HG02870 (cell line): Measurements from ENCODE around the gene TMEM117.

ENCODE experiments used
- ATAC-seq: cut with Tn5 transposase; IDR thresholded peaks from one replicate; pipeline ENCODE4 v1.9.1; 2021; ENCODE audit warnings: mild to moderate bottlenecking, moderate library complexity; ENCODE audit not compliant: unreplicated experiment

The TMEM117 gene

DNA sequence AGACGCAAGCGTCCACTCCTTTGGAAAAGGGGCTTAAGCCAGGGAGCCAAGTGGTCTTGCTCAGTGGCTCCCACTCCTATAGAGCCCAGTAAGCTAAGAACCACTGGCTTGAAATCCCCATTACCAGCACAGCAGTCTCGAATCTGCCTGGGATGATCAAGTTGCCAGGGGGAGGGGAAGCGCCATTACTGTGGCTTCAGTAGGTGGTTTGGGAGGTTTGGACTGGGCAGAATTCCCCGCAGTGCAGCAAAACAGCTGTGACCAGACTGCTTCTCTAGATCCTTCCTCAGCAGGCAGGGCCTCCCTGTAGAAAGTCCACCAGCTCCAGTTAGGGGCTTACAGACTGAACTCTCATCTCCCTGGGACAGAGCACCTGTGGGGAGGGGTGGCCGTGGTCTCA lies 115.4 kb downstream of the TMEM117 start:
- no peak for ATAC-seq

DNA sequence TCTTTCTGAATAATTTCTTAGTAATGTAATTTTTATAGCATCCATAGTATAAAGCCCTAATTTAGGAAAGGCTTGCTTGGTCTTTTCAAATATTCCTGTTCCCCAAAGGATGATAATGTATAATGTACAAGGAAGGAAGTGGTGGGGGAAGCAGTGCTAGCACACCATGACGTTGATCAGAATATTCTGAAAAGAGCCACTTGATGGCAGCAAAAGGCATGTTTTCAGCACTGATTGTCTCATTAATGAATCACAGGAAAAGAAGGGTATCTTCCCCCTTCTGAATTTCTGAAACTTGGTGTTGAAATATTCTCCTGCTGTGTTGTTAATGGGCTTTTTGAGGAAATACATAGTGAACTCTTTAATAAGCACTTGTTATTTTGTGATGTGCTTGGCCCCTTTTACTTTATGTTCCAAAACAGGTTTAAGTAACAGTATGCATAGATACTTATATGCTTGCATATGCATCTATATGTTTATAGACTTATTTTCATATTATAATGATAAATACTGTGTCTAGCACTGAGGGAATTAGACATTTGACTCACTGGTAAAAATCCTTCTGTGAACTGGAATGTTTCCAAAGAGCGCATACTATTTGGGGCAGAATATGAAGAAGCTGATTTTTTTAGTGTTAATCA lies 122.0 kb downstream of the TMEM117 start:
- peak; percentile 90 for ATAC-seq

DNA sequence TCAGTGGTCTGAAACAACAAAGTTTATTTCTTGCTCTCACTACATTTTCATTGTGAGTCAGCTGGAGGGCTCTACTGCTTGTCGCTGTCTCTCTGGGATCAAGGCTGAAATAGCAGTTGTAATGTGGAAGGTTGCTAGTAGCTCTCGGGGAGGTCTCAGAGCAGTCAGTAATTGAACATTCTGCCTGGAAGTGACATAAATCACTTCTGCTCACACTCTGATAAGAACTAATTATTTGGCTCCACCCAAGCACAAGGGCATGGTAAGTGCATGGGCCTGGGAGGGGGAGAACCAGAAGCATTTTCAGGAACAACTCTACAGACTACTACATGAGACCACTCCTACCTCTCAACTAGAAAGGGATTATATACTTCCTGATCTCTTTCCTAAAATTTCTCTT lies 128.2 kb downstream of the TMEM117 start:
- ATAC-seq, result no peak

DNA sequence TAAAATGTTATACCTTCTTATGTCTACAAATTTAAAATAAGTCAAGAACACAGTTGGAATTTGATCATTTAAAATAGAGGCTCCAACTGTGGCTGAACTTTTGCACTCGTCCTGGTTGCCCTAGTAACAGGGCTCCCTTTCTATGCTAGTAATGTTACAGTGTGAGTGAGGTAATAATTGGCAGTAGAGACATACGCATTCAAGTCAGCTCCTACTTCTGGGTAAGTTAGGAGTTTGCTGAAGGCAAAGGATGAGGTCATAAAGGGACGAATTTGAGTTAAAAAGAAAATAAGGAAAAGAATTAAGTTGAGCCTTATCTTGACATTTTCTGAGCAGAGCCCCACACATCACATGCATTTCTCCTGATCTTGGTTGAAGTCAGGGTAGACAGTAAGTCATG lies 129.1 kb downstream of the TMEM117 start:
- no peak for ATAC-seq

DNA sequence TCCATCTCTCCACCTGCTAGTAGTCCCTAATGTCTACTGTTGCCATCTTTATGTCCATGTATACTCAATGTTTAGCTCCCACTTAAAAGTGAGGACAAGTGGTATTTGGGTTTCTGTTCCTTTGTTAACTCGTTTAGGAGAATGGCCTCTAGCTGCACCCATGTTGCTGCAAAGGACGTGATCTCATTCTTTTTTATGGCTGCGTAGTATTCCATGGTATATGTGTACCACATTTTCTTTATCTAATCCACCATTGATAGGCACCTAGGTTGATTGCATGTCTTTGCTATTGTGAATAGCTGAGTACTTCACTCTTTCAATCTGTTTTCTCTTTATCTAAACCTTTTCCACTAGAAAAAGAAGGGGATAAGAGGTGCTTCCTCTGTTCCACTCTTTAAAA lies 130.0 kb downstream of the TMEM117 start:
- ATAC-seq, result no peak

DNA sequence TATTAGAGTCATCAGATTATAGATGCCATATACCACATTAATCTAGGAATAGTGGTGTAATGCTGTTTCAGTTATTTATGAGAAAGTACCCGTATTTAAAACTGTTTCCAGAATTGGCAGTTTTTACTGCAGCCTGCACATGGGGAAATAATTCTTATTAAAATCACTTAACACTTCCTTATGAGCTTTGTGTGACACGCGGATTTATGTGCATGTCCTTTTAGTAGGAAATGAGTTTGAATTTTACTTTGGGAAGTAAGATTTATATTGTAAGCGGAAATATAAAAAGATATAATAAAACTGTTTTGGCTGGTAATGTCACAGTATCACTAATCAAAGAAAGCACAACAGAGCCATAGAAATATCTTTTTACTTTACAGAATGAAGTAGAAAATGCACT lies 132.9 kb downstream of the TMEM117 start:
- no peak for ATAC-seq

DNA sequence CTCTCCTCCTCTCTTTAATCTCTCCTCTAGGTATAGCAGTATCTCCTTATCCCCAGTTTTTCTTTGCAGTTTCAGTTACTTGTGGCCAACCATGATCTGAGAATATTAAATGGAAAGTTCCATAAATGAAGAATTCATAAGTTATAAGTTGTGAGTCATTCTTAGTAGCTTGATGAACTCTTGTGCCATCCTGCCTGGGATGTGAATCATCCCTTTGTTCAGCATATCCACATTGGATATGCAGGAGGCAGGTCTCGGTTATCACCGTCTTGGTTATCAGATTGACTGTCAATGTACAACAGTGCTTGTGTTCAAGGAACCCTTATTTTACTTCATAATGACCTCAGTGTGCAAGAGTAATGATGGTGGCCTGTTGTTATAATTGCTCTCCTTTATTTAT lies 134.0 kb downstream of the TMEM117 start:
- ATAC-seq, result no peak

DNA sequence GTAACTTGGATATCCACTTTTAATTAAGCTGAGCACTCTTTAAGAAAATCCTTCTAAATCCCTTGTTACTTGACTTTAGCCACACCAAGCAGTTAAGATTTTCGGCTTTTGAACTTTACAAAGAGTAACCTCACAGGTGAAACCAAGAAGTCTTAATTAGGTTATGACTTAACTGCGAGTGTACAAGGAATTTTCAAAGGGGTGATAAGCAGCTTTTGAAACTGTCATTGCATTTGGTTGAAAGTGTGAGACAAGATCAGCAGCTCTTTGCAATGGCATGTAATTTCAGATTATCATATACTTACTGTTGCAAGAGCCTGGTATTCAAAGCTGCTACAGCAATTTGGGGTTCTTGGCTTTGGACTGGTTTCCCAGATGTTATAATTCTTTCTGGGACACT lies 137.5 kb downstream of the TMEM117 start:
- no peak for ATAC-seq

DNA sequence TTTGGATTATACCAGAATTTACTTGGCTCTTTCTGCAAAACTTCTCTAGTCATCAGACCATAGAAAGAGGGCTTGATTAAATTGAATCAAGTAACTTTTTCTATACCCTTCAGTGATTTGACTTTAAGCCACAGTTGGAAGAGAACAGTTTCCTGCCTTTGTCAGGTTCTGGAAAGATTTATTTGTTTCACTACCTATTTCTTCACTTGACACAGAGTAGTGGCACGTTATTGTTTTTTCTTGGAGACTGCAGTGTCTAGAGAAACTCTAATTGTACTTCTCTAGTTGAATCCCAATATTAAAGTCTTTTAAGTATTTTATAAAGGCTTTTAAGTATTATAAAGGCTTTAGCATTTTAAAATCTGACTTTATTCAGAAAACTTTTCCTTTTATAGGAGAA lies 138.1 kb downstream of the TMEM117 start:
- ATAC-seq, result no peak

DNA sequence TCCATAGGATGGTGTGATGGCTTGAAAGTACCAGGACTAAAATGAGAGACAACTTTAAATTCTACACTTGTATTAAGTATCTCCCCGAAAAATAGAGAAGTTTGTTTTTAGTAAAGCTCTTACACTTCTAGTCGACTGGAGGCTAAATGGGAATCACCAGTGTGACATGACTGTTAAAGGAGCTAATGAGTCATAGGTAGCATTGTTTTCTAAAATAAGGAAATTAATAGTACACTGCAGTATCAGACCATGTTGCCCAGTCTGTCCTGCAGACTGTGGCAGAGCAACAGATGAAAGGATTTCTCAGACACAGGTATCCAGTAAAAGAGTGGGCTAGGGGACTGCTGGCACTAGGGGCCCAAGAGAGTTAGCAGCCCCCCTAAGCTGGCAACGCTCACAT lies 140.1 kb downstream of the TMEM117 start:
- no peak for ATAC-seq

DNA sequence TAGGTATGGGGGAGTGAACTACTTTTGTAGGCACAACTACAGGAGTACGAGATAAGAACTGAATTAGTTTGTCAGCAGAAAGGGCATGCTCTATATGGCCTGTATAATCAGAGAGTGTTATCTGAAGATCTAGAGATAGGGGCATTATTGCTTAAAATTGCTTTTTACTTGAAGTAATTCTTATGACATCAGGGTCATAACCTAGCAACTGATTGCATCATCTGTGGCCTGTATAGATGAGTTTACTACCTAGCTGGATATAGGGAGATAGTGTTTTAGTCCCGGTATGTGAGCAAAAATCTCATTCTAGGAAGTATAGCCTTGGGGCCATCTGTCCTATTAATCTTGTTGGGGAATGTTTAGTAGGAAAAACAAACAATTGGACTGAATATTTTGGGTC lies 142.7 kb downstream of the TMEM117 start:
- no peak for ATAC-seq

DNA sequence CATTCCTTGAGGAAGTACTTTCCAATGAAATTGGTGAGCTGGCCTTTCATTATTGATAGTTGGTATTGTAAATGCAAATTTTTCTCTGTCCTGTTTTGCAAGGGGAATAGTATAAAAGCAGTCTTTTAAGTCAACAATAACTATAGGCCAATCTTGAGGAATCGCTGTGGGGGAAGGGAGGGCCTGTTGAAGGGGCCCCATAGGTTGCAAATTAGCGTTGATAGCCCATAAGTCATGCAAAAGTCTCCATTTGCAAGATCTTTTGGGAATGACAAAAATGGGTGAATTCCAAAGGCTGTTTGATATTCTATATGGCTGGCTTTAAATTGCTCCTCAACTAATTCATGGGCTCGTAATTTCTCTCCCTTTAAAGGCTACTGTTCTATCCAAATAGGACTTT lies 143.6 kb downstream of the TMEM117 start:
- ATAC-seq, result no peak

DNA sequence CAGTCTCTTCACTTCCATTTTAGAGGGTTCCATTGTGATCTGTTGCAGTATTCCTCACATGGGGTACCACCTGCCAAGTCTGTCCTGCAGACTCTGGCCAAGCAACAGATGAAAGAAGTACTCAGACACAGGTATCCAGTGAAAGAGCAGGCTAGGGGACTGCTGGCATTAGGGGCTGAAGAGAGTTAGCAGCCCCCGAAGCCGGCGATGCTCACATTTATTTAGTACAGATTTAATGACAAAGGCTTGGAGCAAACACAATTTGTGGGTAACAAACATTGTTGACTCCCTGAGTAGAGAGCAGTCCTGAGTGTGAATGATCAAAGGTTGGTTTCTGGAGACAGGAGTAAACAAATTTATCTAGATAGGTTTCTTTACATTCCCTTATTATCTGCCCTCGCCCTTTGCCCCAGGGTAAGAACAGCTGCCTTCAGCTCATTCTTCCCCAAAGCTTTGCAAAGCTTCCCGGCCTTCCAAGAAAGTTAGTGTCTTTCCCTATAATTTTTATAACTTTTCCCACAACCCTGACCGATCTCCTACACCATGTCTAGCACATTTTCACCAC lies 144.8 kb downstream of the TMEM117 start:
- no peak for ATAC-seq

DNA sequence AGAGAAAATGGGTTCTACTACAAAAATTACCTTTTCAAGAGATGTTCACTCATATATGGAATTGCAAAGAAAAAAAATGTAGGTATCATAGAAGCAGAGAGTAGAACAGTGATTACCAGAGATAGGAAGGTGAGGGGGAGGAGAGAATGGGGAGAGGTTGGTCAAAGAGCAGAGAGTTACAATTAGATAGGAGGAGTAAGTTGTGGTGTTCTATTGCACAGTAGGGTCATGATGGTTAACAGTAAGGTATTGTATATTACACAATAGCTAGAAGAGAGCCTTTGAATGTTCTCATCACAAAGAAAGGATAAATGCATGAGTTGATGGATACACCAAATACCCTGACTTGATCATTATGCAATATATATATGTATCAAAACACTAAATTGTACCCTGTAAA lies 145.8 kb downstream of the TMEM117 start:
- no peak for ATAC-seq

DNA sequence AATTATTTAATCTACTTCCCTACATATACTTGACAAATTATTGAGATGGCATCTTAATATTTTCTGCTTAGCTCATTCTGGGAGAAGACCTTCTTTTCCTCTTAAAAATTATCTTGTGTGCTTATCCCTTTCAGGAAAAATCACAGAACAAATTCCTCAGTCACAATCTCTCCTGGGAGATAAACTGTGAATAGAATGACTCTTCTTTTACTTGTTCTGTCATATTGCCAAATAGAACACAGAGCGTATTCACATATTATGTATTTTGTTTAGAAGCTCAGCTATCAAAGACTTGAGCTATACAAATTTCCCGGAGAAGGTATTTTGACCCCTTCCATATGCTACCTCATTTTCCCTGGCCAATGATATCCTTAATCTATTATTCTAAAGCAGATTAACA lies 146.7 kb downstream of the TMEM117 start:
- ATAC-seq, result no peak

DNA sequence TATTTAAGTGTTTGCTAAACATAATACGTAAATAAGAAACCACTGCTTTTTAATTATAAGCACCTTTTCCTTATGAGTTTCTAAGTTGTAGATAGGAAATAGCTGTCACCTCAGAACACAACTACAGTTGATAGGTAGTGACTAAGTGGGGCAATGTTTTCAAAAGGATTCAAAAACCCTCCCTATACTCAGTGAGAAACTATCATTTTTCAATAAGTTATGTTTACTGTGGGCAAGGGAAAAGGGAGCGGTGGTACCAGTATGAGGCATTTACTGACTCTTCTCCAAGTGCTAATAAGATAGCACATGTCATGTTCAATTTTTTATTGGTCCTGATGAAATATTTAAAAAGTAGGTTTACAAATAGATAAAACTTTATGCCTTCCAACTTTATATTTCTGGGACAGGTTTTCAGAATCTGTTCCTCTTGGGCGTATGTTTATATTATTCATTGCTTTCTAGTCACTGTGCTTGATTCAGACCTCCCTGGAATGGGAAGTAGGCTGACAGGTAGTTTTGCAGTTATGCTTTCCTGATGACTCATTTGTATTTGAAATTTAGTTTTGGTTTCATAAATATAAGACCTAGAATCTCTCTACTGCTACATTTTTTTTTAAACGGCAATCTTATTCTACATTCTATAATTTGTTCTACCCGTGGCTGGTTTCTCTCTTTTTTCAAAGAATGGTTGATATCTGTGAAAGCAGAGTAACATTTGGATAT lies 153.1 kb downstream of the TMEM117 start:
- ATAC-seq, result peak; percentile 94

DNA sequence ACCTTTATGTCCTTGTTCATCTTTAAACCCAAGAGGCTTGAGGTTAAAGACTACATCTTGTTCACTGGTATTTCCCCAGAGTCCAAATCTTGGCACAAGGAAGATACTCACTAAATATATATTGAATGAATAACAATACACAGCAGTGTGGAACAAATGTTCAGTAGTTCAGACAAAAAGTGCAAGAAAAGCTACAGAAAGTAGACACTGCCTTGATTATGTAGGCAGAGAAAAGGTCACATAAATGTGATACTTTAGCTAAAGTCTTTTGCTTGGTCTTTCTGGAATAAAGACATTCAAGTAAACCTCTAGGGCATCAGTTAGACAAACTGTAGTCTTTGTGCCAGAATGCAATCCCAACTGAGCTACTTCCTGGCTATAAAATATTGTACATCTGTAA lies 157.0 kb downstream of the TMEM117 start:
- no peak for ATAC-seq

DNA sequence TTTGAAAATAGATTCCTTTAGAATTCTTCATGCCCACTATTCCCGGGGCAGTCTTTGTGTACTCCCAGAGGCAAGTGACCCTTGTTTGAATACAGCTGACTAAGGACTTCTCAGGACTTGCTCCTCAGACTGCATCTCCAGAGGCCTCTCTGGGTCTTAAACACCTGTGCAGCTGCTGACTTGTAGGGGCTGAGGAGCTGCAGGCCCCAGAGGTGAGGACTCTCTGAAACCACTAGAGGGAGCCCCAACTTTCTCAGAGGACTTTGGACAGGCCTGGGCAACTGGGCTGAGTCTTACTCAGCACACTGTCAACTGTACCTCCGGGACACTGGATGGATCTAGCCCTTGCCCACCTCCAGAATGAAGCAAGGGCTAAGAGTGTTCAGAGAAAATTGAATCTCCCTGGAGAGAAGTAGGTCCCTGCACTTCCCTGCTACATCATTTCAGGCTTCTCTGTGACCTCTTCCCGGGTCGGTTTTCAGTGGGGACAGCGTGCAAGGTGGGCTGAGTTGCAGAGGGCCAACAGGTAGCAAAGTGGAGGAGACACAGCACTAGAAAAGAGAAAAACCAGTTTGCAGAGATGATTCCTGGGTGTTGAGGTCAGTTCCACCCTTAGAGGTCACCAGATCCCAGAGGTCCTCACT lies 164.6 kb downstream of the TMEM117 start:
- peak; percentile 96 for ATAC-seq

DNA sequence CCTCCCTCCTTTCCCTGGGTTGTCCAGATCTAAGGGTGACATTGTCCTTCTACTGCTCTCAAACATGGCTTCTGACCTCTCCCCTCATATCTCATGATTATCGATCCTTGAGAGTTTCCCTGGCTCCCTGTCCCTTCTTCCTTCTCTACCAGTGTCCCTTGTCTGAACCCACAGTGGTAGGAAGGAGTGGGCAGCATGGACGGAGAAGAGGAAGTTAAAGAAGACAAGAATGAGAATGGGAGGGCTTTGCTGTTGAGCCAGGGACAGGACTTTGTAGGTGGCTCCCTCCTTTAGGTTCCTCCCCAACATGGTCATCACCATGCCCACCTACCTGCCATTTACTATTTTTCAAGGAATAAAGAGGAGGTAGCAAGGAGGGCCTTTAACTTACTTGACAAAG lies 166.7 kb downstream of the TMEM117 start:
- no peak for ATAC-seq

DNA sequence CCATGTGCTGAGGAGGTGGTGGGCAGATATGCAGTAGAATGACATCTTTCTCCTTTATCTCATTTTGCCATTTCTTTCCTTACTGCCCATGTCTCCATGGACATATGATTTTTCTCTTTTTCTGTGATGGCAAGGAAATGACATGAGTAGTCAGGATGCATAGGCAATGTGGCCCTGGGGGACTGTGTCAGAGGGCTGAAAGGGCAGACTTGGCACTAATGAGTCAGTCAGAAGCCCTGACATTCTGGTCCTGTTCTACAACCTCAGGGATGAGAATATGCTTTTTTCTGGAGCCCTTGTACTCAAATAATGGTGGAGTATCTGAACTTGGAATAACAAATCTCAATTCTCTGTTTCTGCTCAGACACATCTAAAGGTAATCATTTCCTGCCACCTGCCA lies 167.8 kb downstream of the TMEM117 start:
- ATAC-seq, result no peak

DNA sequence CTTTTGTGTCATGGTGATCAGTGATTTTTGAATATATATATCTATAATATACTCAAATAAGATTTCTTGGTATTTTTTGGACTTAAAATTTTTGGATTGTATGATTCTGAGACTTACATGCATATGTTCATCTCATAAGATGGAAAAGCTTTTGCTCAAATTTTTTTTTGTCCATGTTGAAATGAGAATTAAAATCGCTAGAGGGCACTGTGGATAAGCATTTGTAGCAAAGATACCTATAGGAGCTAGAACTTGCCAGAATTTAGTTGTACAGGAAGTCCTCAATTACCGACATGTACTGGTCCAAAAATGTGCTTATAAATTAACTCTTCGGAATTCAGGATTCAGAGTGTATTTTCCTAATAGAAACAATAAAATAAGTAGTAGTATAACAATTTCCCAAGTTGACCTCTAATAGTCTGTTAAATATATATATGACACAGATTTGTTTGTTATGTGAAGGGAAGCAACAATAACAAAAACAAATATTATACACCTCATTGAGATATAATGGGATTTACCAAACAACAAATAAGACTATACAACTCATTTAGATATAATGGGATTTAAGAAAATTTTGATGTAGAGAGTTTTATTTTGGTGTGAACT lies 179.6 kb downstream of the TMEM117 start:
- ATAC-seq, result peak; percentile 74

DNA sequence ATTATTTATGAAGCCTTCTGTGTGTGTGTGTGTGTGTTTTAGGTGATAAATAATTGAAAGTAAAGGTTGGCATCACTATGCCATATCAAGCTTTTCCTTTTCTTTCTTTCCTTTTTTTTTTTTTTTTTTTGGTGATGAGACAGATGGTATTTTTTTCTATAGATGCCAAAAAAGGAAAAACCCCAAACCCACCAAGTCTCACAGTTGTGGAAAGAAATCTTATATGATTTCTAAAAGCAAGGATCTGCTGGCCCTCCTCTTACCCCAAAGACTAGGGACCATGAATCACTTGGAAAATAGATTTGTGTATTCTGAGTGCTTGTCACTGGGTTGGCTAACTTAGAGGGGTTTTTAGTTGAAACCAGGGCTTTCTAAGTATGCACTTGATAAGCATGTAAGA lies 181.3 kb downstream of the TMEM117 start:
- no peak for ATAC-seq
